ENCODE measurements around the gene CLTRN. TPM values are rescaled to one million over a fixed set of nuclear protein-coding genes. Genes with fewer than 3 reads are reported as not detected.

Gene CLTRN
- total RNA-seq, 1 experiment from 2014 or later, result 0.10 TPM

DNA sequence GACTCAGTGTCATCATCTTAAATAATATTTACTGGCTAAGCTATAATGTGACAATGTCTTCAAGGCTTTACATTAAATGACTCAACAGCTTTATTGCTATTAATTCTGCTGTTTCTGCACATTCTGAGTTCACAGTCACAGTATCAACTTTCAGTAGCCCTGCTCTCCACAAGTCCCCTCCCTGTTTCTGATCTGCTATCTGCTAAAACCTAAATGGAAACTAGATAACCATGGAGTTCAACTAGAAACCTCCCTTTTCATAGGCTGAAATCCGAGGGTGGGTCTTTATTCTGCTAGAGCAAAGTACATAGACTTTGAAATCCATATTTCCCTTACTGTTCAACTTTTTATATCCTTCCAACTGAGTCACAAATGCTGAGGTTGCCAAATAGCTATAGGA, 58.5 kb downstream of the CLTRN start:
- H3K27ac ChIP-seq (ENCODE audit: low read length), result no peak overlapping the region
- no peaks in the 10 kb centered on the region for H3K36me3 ChIP-seq (ENCODE audit: control insufficient read depth, insufficient read depth, low read length)
- H3K9me3 ChIP-seq (ENCODE audit: control insufficient read depth, insufficient read depth, low read depth, low read length), result no peaks in the 10 kb centered on the region
- no TSS peak for BruUV-seq (replicated peaks)
- in situ Hi-C loops (cut with HindIII; ENCODE audit: low pct_unique_long_range_greater_than_20kb, low sequenced_read_pairs) (no loop called here), intact Hi-C loops (cut with micrococcal nuclease; ENCODE audit: unreplicated experiment) (no loop called here)
- TF ChIP-seq POLR2AphosphoS5 (IDR thresholded peaks at IDR 0.05; ENCODE audit: low read depth, low read length) (no peak), REST (IDR thresholded peaks at IDR 0.05; ENCODE audit: insufficient read depth in 1 of 2, low read depth in 2 of 2, low read length in 1 of 2) (no peak), TCF7L2 (IDR thresholded peaks at IDR 0.05; ENCODE audit: low read depth, low read length) (no peak), SIN3A (IDR thresholded peaks at IDR 0.05; ENCODE audit: borderline replicate concordance, insufficient read depth, low read depth, low read length) (no peak)
- TF ChIP-seq, protein P1, sequence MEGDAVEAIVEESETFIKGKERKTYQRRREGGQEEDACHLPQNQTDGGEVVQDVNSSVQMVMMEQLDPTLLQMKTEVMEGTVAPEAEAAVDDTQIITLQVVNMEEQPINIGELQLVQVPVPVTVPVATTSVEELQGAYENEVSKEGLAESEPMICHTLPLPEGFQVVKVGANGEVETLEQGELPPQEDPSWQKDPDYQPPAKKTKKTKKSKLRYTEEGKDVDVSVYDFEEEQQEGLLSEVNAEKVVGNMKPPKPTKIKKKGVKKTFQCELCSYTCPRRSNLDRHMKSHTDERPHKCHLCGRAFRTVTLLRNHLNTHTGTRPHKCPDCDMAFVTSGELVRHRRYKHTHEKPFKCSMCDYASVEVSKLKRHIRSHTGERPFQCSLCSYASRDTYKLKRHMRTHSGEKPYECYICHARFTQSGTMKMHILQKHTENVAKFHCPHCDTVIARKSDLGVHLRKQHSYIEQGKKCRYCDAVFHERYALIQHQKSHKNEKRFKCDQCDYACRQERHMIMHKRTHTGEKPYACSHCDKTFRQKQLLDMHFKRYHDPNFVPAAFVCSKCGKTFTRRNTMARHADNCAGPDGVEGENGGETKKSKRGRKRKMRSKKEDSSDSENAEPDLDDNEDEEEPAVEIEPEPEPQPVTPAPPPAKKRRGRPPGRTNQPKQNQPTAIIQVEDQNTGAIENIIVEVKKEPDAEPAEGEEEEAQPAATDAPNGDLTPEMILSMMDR (IDR thresholded peaks at IDR 0.05), result no peak
- no peaks in the 10 kb centered on the region for H3K27me3 ChIP-seq (ENCODE audit: control insufficient read depth, insufficient read depth, low read length)
- CTCF ChIA-PET, result no interaction called here
- POLR2A ChIA-PET, result no interaction called here
- H3K4me3 ChIP-seq (ENCODE audit: low read depth in 2 of 2, low read length in 2 of 2), result no peak overlapping the region
- DNase-seq (ENCODE audit: low read depth, low spot score) (no peak), ATAC-seq (no peak)
- no peaks in the 10 kb centered on the region for H3K4me1 ChIP-seq (ENCODE audit: control insufficient read depth, insufficient read depth, low read length)

GRCh38 chrX:15605226-15605625, 59.4 kb downstream of the CLTRN start:
- in situ Hi-C loops (cut with HindIII; ENCODE audit: low pct_unique_long_range_greater_than_20kb, low sequenced_read_pairs) (no loop called here), intact Hi-C loops (cut with micrococcal nuclease; ENCODE audit: unreplicated experiment) (no loop called here)
- Histone ChIP-seq H3K36me3 (ENCODE audit: control insufficient read depth, insufficient read depth, low read length) (no peaks in the 10 kb centered on the region), H3K27me3 (ENCODE audit: control insufficient read depth, insufficient read depth, low read length) (no peaks in the 10 kb centered on the region), H3K9me3 (ENCODE audit: control insufficient read depth, insufficient read depth, low read depth, low read length) (no peaks in the 10 kb centered on the region), H3K27ac (ENCODE audit: low read length) (no peak overlapping the region), H3K4me1 (ENCODE audit: control insufficient read depth, insufficient read depth, low read length) (no peaks in the 10 kb centered on the region), H3K4me3 (ENCODE audit: low read depth in 2 of 2, low read length in 2 of 2) (no peak overlapping the region)
- ChIA-PET CTCF (no interaction called here), POLR2A (no interaction called here)
- TF ChIP-seq SIN3A (IDR thresholded peaks at IDR 0.05; ENCODE audit: borderline replicate concordance, insufficient read depth, low read depth, low read length) (no peak), TCF7L2 (IDR thresholded peaks at IDR 0.05; ENCODE audit: low read depth, low read length) (no peak), REST (IDR thresholded peaks at IDR 0.05; ENCODE audit: insufficient read depth in 1 of 2, low read depth in 2 of 2, low read length in 1 of 2) (no peak), POLR2AphosphoS5 (IDR thresholded peaks at IDR 0.05; ENCODE audit: low read depth, low read length) (no peak)
- TF ChIP-seq, protein P1 (IDR thresholded peaks at IDR 0.05), result no peak
- BruUV-seq (replicated peaks), result no TSS peak
- ATAC-seq (no peak), DNase-seq (ENCODE audit: low read depth, low spot score) (no peak)

All from Panc1 (cell line).